Measurements from ENCODE around the gene ICAM1.

DNA sequence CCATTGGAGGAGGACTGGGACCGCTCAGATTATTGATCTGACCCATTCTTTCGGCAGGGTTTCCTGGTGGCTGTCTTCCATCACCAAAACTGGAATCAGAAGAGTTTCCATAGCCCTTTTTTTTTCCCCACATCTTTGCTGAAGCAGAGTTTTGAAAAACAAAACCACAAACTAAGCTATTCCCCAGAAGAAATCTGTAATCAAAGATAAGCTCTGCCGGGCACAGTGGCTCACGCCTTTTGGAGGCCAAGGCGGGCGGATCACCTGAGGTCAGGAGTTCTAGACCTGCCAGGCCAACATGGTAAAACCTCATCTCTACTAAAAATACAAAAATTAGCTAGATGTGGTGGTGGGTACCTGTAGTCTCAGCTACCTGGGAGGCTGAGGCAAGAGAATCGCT is 4.2 kb upstream of the ICAM1 start:
- TF ChIP-seq POLR2A (IDR thresholded peaks at IDR 0.05) (no peak), POLR2AphosphoS5 (IDR thresholded peaks at IDR 0.05) (no peak)

Measured in prostate gland (tissue), 1 donor.